NCI-H226 (cell line): ENCODE results near the gene ZDHHC4.
A peak's percentile ranks its signal among the peaks of the same experiment; 100 is the strongest.
"Not testable (repeated sequence)": the region's sequence is repeated elsewhere in the genome, so short reads cannot be mapped to it uniquely, and the experiment has no call there.

Source experiments
- DNase-seq: peaks from one replicate; pipeline ENCODE4 v3.0.0-alpha.2; 2015

Gene ZDHHC4

GRCh38 chr7:6608081-6608480 lies 30.8 kb downstream of the ZDHHC4 start:
- DNase-seq, result no peak

- no peak for DNase-seq
These were observed 31.5 kb downstream of the ZDHHC4 start for GRCh38 chr7:6608794-6609193.

- no peak for DNase-seq
These were observed 35.6 kb downstream of the ZDHHC4 start for GRCh38 chr7:6612819-6613218.

GRCh38 chr7:6613706-6614105 lies 36.5 kb downstream of the ZDHHC4 start:
- DNase-seq, result no peak

- DNase-seq, result no peak
These were observed 37.9 kb downstream of the ZDHHC4 start, which contains the start of gene ZNF853 for GRCh38 chr7:6614953-6615722. Gene ZNF853, plus strand, starts transcription at chr7:6615610. Its CDS starts 565 bp downstream, at chr7:6616175.

- peak; percentile 43 for DNase-seq
These were observed 38.7 kb downstream of the ZDHHC4 start for GRCh38 chr7:6615723-6616555.

GRCh38 chr7:6616854-6617643 lies 39.8 kb downstream of the ZDHHC4 start:
- no peak for DNase-seq

- no peak for DNase-seq
These were observed 41.4 kb downstream of the ZDHHC4 start for GRCh38 chr7:6618621-6619020.

GRCh38 chr7:6619961-6620360 lies 42.7 kb downstream of the ZDHHC4 start:
- no peak for DNase-seq

- no peak for DNase-seq
These were observed 44.2 kb downstream of the ZDHHC4 start for GRCh38 chr7:6621195-6622133.

GRCh38 chr7:6622134-6622710 lies 45.0 kb downstream of the ZDHHC4 start:
- no peak for DNase-seq

GRCh38 chr7:6623589-6624245 lies 46.5 kb downstream of the ZDHHC4 start:
- DNase-seq, result no peak

GRCh38 chr7:6624246-6624611 lies 47.0 kb downstream of the ZDHHC4 start:
- DNase-seq, result no peak

GRCh38 chr7:6628045-6628444 lies 50.8 kb downstream of the ZDHHC4 start:
- DNase-seq, result no peak

- no peak for DNase-seq
These were observed 53.0 kb downstream of the ZDHHC4 start for GRCh38 chr7:6630007-6630849.

GRCh38 chr7:6631605-6632004 lies 54.4 kb downstream of the ZDHHC4 start:
- DNase-seq, result no peak

- no peak for DNase-seq
These were observed 56.8 kb downstream of the ZDHHC4 start for GRCh38 chr7:6634021-6634420.

- DNase-seq, result not testable (repeated sequence)
These were observed 57.7 kb downstream of the ZDHHC4 start for GRCh38 chr7:6634971-6635370.

- DNase-seq, result peak; percentile 66
These were observed 59.7 kb downstream of the ZDHHC4 start, which contains the start of gene ZNF316 for GRCh38 chr7:6636741-6637543. Gene ZNF316, plus strand, starts transcription at chr7:6637318. Its CDS starts 5,092 bp downstream, at chr7:6642410.
